Bone marrow (tissue), 2 donors: Measurements from ENCODE around the gene ZNF496.
"Not testable (repeated sequence)": the region's sequence is repeated elsewhere in the genome, so short reads cannot be mapped to it uniquely, and the experiment has no call there.

Source experiments
- DNase-seq, 2 donors: peaks; one replicate each; lab custom pipeline; 2025; lab: John Stamatoyannopoulos, UW

The ZNF496 gene

DNA sequence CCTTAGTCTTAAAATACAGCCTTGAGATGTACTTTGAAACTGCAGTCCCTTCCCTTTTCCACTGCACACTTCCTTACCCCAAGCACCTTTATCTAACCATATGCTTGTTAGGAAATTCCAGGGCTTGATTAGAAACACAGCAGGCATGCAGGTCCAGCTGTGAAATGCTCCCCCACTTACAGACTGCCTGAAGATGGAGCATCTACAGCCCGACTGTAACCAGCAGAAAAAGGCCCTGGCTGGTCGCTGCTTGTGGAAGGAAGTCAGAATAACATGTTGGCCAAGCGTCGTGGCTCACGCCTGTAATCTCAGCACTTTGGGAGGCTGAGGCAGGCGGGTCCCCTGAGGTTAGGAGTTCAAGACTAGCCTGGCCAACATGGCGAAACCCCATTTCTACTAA lies 38.6 kb downstream of the ZNF496 start:
- DNase-seq, result no peak

DNA sequence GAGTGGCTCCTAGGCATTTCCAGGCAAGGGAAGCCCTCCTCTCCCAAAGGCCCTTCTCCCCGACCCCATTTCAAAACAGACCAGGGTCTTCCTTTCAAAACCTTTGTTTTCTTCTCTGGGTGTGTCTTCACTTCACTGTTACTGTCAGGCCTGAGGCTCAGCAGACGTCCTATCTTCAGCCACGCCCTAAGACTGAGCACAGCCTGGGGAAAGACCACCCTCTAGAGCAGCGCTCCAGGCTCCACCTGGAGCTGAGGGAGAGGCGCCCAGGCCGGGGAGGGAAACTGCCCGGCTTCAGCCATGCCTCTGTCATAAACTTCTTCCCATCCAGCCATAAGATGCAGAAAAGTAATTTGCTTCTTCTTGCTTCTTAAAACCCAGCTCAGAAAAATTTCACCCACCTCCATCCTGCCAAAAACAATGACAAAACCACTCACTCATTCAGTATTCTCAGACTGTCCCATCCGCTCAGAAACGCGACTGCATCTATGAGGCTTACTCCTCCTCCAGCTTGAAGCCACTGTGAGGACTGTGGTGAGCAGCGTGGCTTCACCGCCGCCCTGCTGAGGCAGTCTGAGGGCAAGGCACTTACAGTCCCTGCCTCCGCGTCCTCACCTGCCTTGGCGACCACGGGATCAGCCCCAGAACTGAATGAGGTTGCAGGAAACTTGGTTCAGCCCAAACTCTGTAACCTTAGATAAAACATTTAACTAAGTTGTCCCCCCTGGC lies 39.7 kb downstream of the ZNF496 start:
- no peak for DNase-seq

DNA sequence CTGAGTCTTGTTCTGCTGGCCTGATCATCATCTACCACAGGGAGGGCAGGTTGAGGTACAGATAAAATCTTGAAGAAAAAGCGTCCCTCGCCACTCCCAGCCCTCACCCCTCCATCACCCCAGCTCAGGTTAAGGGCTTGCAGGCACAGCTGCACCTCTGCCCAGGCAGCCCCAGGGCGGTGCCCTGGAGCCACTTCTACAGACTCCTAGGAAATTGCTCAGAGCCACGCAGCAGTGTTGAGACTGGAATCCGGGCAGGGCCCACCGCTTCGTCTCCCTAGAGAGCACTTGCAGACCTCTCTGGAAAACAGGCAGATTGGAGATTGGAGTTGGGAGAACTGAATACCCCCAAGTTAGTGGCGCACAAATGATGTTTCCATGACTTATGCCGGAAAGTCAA lies 40.5 kb downstream of the ZNF496 start:
- no peak for DNase-seq

DNA sequence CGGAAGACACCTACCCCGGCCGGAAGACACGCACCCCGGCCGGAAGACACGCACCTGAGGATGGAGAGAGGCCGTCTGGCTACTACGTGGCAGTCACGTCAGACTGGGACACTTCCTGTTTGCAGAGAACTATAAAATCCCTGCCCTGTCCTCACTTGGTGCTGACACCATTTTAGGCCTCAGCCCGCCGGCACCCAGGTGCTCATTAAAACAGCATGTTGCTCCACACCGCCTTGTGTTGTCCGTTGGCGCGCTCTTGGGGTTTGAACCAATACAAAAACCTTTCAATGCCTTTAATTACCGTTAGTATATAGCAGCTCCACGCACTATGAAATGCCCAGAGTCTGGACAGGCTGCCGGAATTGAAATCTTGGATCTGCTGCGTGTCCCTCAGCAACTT lies 41.1 kb downstream of the ZNF496 start:
- DNase-seq, result no peak

DNA sequence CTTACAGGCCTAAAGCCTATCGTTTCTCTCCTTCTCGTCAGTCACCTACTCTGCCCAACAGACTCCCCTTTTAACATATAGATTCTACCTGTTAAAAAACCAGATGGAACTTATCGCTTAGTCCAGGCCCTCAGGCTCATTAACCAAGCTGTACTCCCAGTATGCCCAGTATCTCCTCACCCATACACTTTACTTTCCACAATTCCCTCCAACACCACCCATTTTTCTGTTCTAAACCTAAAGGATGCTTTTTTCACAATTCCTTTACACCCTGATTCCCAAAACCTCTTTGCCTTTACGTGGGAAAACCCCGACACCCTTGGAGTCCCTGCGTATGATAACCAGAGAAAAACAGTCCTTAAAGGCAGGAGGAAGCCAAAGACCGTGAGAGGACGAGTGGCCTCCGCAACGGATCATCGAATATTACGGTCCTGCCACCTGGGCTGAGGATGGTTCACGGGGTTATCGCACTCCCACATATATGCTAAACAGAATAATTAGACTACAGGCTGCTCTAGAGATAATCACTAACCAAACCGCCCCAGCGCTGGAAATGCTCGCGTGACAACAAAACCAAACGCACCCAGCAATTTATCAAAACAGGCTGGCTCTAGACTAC lies 42.3 kb downstream of the ZNF496 start:
- not testable (repeated sequence) for DNase-seq

DNA sequence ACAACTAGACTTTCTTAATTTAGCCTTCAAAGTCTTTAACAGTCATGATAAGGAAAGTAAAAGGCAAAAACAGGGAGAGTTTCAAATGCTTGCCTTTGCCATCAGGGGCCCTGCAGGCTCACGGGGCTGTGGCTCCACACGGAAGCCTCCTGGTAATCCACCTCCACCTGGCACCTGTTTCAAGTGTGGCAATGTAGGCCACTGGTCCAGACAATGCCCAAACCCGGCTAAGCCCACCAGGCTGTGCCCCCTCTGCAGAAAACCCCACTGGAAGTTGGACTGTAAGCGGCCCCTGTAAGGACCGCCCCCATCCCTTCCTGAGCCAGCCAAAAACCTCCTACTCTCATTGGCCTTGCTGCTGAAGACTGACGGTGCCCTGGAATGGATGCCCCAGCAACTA lies 43.3 kb downstream of the ZNF496 start:
- no peak for DNase-seq

DNA sequence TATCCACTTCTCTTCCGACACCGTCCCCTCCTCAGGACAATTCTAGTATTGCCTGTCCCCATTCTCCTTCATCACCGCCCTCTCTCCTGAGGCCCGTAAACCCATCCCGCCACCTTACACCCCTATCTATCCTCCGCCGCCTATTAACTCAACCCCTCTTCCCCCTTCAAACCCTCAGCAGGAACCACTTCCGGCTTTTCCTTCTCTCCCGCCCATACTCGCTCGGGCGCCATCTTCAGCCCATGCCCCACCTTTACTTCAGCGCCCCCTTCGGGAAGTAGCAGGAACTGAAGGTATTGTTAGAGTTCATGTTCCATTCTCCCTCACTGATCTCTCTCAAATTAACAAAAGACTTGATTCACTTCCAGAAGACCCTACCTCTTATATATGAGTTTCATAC lies 44.2 kb downstream of the ZNF496 start:
- DNase-seq, result no peak

DNA sequence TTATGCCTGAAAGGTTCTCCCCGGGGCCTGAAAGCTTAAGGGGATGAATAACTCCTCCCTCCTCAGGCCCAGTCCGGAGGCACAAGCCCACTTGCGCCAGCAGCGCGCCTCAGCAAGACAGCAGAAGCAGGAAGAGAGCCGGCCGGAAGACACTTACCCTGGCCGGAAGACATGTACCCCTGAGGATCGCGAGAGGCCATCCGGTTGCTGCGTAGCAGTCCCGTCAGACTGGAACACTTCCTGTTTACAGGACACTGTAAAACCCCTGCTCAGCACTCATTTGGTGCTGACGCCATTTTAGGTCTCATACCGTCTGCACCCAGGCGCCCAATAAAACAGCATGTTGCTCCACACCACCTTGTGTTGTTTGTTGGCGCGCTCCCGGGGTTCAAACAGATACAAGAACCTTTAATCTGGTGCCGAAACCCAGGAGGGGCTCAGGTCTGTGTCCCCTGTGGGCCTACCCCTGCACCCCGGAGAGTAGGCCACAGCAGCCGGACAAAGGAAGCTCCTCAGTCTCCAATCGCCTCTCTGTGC lies 45.5 kb downstream of the ZNF496 start:
- no peak for DNase-seq

DNA sequence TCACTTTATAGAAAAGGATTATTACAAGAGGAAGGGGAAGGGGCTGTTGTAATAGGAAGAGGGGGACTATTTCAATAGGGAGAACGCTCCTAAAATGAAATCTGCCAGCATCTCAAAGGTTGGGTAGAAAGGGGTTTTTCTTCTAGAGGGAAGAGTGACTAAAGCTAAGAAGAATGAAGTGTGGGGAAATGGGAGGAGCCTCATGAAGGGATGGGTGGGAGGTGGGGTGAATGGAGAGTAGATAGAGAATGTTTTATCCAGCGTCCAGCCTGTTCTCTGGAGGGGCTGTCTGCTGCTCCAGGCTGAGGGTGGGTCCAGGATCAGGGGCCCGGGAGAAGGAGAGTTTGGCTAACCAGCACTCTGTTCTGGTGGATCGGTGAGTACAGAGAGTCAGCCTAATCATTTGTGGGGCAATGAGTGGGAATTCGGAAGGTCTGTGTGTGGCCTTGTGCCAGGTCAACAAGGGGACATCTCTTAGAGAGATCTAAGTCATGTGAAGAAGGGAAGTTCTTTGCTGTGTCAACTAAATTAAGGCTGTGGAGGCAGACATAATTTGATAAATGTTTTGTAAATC lies 50.6 kb downstream of the ZNF496 start:
- DNase-seq, result no peak

DNA sequence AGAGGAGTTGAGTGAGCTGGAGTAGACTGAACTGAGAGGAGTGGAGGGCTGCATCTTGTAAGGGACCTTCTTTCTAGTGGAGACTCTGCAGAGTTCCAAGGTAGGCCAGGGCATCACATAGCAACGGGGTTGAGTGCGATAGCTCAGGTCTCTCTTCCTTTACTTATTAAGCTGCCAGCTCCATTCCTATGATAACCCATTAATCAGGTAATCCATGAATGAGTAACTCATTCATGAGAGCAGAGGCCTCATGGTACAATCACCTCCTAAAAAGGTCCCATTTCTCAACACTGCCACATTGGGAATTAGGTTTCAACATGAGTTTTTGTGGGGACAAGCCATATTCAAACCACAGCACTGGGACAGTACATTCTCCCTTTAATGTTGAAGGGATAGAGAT lies 54.5 kb downstream of the ZNF496 start:
- no peak for DNase-seq

DNA sequence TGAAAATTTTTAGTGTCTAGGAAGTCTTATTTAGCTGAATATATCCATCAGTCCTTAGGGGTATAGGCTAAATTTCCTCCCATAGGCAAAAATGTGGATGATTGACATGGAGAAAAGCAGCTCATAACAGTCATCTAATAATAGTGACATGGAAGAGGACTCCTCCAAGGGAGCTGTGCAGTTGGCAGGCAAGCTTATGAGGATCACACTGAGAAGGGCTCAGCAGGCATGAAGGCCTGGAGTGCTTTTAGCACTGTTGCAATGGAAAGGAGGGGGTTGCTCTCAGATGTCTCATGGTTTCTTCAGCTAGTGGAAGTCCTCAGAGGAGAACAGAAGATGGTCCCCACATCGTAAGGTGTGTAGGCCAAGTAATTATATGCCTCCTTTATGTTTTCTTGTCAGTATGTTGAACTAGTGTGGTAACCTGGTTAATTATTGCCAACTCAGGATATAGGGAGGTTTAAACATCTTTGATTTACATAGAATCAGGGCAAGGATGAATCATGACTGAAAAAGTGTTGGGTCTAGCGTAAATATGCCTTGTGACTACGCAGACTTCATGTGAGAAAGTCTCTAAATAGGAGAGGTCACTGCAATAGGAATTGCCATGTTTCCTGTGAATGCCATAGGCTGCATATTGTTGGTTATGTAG lies 56.9 kb downstream of the ZNF496 start:
- no peak for DNase-seq

DNA sequence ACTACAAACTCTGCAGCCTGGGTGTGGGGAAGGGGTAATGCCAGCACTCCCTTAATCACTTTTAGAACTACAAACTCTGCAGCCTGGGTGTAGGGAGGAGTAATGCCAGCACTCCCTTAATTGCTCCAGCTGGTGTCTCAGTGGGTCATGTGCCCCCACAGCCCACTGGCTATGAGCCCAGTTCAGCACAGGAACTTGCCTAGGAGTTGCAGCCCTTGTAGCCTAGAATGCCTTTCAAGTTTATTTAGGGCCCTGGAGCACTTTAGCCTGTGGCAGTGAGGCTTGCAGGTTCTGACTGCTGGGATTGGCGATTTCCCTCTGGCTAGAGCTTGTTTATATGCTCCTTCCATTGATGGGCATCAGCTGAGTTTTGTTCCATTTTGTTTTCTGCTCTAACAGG lies 58.7 kb downstream of the ZNF496 start:
- no peak for DNase-seq

DNA sequence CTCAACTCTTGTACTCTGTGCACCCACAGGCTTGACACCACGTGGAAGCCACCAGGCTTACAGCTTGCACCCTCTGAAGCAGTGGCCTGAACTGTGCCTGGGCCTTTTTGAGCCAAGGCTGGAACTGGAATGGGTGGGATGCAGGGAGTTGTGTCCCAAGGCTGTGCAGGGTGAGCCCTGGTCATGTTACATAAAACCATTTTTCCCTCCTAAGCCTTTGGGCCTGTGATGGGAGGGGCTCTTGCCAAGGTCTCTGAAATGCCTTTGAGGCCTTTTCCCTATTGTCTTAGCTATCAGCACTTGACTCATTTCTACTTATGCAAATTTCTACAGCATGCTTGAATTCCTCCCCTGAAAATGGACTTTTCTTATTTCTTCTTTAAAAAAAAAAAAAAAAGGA lies 61.7 kb downstream of the ZNF496 start:
- no peak for DNase-seq

DNA sequence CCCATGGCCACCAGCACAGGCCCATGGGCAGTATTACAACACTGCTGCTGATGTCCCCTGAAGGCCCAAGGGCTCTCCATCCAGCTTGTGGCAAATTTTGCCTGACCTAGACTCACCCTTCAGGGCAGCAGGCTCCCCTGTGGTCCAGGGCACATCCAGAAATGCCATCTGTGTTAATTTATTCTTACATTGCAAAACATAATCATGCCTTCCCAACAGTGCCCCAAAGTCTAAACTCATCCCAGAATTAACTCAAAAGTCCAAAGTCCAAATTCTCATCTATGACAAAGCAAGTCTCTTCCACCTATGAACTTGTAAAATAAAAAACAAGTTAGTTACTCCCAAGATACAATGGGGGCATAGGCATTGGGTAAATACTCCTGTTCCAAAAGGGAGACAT lies 62.5 kb downstream of the ZNF496 start:
- DNase-seq, result no peak

DNA sequence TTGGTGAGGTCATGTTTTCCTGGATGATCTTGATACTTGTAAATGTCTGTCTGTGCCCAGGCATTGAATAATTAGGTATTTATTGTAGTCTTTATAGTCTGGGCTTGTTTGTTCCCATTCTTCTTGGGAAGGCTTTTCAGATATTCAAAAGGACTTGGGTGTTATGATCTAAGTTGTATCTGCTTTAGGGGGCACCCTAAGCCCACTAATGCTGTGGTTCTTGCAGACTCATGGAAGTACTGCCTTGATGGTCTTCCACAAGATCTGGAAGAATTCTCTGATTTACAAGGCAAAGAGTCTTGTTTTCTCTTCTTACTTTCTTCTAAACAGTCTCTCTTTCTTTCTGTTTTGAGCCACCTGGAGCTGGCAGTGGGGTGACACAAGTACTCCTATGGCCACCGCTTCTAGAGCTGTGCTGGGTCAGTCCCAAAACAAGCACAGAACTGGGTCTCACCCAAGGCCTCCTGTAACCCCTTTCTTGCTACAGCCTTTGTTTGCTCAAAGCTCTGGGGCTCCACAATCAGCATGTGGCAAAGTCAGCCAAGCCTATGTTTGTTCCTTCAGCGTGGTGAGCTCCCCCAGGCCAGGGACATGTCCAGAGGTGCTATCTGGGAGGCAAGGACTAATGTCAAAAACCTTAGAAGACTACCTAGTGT lies 63.1 kb downstream of the ZNF496 start:
- DNase-seq, result no peak

DNA sequence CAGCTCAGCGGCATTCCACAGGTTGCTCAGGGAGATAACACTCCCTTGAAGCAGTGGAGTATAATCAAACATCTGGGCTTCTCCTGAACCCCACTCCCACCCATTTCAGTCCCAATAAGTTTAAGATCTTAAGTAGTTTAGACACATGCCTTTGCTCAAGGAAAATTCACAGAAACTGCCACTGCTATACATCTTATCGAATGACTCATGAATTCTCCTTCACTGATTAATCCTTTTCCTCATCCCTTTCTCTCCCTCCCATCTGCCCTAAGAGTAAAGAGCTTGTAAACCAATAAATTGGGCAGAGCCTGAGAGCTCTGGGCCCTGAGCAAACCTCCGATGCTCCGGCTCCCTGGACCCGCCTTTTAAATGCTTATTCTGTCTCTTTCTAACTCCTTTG lies 65.6 kb downstream of the ZNF496 start:
- no peak for DNase-seq

DNA sequence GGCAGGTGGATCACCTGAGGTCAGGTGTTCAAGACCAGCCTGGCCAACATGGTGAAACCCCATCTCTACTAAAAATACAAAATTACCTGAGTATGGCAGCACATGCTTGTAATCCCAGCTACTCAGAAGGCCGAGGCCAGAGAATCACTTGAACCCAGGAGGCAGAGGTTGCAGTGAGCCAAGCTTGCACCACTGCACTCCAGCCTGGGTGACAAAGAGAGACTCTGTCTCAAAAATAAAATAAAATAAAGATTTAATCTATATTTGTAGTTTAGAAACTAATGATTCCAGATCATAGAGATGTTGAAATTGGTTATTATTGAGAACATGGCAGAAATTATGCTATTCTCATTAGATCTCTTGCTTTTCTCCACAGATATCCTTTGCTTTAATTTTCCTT lies 75.9 kb downstream of the ZNF496 start, which contains the start of gene VN1R5:
Gene VN1R5 (plus strand): TSS at position 301 of the 400 bp plus-strand sequence.
- not testable (repeated sequence) for DNase-seq

DNA sequence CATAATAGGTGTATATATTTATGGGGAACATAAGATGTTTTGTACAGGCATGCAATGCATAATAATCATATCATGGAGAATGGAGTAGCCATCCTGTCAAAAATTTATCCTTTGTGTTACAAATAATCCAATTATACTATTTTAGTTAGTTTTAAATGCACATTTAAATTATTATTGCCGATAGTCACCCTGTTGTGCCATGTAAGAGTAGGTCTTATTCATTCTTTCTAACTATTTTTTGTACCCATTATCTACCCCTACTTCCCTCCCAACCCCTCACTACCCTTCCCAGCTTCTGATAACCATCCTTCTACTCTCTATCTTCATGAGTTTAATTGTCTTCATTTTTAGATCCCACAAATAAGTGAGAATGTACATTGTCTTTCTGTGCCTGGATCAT lies 84.1 kb downstream of the ZNF496 start:
- DNase-seq, result no peak
